SKM-1 treated with dmso at 0.1 percent for 144 hours (cell line): ENCODE data around the gene IDH3B.

Source experiments
- DNase-seq: peaks from one replicate; lab custom pipeline; 2025; ENCODE audit not compliant: unreplicated experiment; lab: John Stamatoyannopoulos, UW

Gene IDH3B

GRCh38 chr20:2624190-2624589 is 39.8 kb downstream of the IDH3B start:
- DNase-seq = no peak

- DNase-seq = no peak
These were observed 43.9 kb downstream of the IDH3B start for GRCh38 chr20:2619961-2620595.

- no peak for DNase-seq
These were observed 44.7 kb downstream of the IDH3B start for GRCh38 chr20:2619337-2619736.

- no peak for DNase-seq
These were observed 45.2 kb downstream of the IDH3B start for GRCh38 chr20:2618815-2619214.

GRCh38 chr20:2617099-2617714 is 46.8 kb downstream of the IDH3B start:
- no peak for DNase-seq

GRCh38 chr20:2616634-2617033 is 47.4 kb downstream of the IDH3B start:
- DNase-seq = no peak

GRCh38 chr20:2612073-2612472 is 51.9 kb downstream of the IDH3B start:
- DNase-seq = no peak

GRCh38 chr20:2610941-2611720 is 52.9 kb downstream of the IDH3B start:
- DNase-seq = no peak

- no peak for DNase-seq
These were observed 53.7 kb downstream of the IDH3B start for GRCh38 chr20:2610326-2610725.
